DND-41 (cell line): ENCODE measurements around the gene OR11H6.
"Not testable (repeated sequence)": the region's sequence is repeated elsewhere in the genome, so short reads cannot be mapped to it uniquely, and the experiment has no call there.

ENCODE experiments used
- ATAC-seq: fragments of 200-7000 bp; cut with Tn5 transposase; 3 replicates; pipeline ENCODE4 v1.9.1; 2021; ENCODE audit warnings: low read depth; ENCODE audit not compliant: insufficient read depth
- DNase-seq: peaks from one replicate; pipeline ENCODE4 v3.0.0-alpha.2; 2020
- H2AFZ ChIP-seq: 2 replicates; pipeline ENCODE4 v1.6.0; 2012; ENCODE audit warnings: low read depth, low read length
- H3K27ac ChIP-seq: 2 replicates; pipeline ENCODE4 v1.5.1; 2012; ENCODE audit warnings: low read length, inconsistent platforms
- H3K27me3 ChIP-seq: fragments of 200-600 bp; sonication (generic); 2 replicates; pipeline ENCODE4 v1.6.0; 2012; ENCODE audit warnings: low read length, mild to moderate bottlenecking, inconsistent platforms; ENCODE audit not compliant: insufficient read depth, poor library complexity
- H3K36me3 ChIP-seq: 2 replicates; pipeline ENCODE4 v1.5.1; 2012; ENCODE audit warnings: low read length, inconsistent platforms; ENCODE audit not compliant: insufficient read depth
- H3K4me1 ChIP-seq: 2 replicates; pipeline ENCODE4 v1.5.1; 2012; ENCODE audit warnings: mild to moderate bottlenecking, low read length; ENCODE audit not compliant: insufficient read depth
- H3K4me2 ChIP-seq: 2 replicates; pipeline ENCODE4 v1.6.0; 2012; ENCODE audit warnings: mild to moderate bottlenecking, moderate library complexity, low read length, inconsistent platforms; ENCODE audit not compliant: insufficient read depth
- H3K4me3 ChIP-seq, 2 experiments: fragments of 200-600 bp in 1 of 2; shearing (Covaris generic) in 1 of 2; 2 replicates each; pipeline ENCODE4 v1.5.1; 2012 to 2016; ENCODE audit warnings: inconsistent platforms in 2 of 2, low read length in 2 of 2, mild to moderate bottlenecking in 2 of 2, low read depth in 1 of 2, moderate library complexity in 1 of 2
- H3K79me2 ChIP-seq: 2 replicates; pipeline ENCODE4 v1.6.0; 2012; ENCODE audit warnings: low read length, inconsistent platforms; ENCODE audit not compliant: insufficient read depth
- H3K9ac ChIP-seq: 2 replicates; pipeline ENCODE4 v1.6.0; 2012; ENCODE audit warnings: low read depth, mild to moderate bottlenecking, inconsistent platforms, low read length, moderate library complexity
- H3K9me3 ChIP-seq: 2 replicates; pipeline ENCODE4 v1.5.1; 2012; ENCODE audit warnings: low read length, moderate library complexity, mild to moderate bottlenecking, inconsistent platforms; ENCODE audit not compliant: insufficient read depth, severe bottlenecking
- H4K20me1 ChIP-seq: 2 replicates; pipeline ENCODE4 v1.6.0; 2012; ENCODE audit warnings: low read length; ENCODE audit not compliant: insufficient read depth
- EZH2 ChIP-seq: IDR thresholded peaks from 3 replicates; pipeline ENCODE4 v1.6.1; 2012; ENCODE audit warnings: borderline replicate concordance, low read depth, mild to moderate bottlenecking, moderate library complexity, low read length, inconsistent platforms; ENCODE audit not compliant: severe bottlenecking
- TF ChIP-seq, protein P1 (sequence below): IDR thresholded peaks from 2 replicates; pipeline ENCODE4 v1.5.1; 2012; ENCODE audit warnings: borderline replicate concordance, low read length, moderate library complexity, mild to moderate bottlenecking; ENCODE audit not compliant: poor library complexity, severe bottlenecking; ENCODE audit errors: extremely low read depth

The OR11H6 gene

DNA sequence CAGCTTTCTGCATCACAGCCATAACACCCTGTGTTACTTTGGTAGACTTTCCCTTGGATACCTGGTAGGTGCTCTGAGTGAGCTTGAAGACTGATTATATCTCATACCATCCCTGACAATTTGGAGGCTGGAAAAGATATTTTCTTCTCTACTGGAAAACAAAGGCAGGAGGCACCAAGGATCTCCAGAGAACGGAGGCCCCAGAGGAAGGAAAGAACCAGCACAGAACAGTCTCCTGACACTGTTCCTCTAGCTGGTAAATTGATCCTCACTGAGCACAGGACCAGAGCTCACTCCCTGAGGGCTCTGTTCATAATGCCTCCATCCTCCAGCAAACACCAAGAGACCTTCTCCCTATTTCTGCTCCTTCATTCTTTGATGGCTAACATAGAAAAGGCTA is 32.9 kb upstream of the OR11H6 start, which contains the start of gene OR11G2:
OR11G2 (plus strand) TSS at position 301 of the 400 bp plus-strand sequence. CDS start 6,542 bp downstream, outside the sequence.
- no peaks in the 10 kb centered on the region for H3K4me1 ChIP-seq
- H3K36me3 ChIP-seq: no peaks in the 10 kb centered on the region
- H3K9me3 ChIP-seq: no peaks in the 10 kb centered on the region
- DNase-seq (no peak), ATAC-seq (no peak)
- no peak within 1 kb of the TSS for H2AFZ ChIP-seq
- no peaks in the 10 kb centered on the region for H3K79me2 ChIP-seq
- TF ChIP-seq EZH2: no peak
- TF ChIP-seq, protein P1, sequence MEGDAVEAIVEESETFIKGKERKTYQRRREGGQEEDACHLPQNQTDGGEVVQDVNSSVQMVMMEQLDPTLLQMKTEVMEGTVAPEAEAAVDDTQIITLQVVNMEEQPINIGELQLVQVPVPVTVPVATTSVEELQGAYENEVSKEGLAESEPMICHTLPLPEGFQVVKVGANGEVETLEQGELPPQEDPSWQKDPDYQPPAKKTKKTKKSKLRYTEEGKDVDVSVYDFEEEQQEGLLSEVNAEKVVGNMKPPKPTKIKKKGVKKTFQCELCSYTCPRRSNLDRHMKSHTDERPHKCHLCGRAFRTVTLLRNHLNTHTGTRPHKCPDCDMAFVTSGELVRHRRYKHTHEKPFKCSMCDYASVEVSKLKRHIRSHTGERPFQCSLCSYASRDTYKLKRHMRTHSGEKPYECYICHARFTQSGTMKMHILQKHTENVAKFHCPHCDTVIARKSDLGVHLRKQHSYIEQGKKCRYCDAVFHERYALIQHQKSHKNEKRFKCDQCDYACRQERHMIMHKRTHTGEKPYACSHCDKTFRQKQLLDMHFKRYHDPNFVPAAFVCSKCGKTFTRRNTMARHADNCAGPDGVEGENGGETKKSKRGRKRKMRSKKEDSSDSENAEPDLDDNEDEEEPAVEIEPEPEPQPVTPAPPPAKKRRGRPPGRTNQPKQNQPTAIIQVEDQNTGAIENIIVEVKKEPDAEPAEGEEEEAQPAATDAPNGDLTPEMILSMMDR: no peak
- no peak within 1 kb of the TSS for H3K4me3 ChIP-seq
- no peaks in the 10 kb centered on the region for H4K20me1 ChIP-seq
- no peak within 1 kb of the TSS for H3K27ac ChIP-seq
- no peak within 1 kb of the TSS for H3K9ac ChIP-seq
- H3K4me2 ChIP-seq: no peak within 1 kb of the TSS
- H3K27me3 ChIP-seq: peaks cover 3% of the 10 kb centered on the region

DNA sequence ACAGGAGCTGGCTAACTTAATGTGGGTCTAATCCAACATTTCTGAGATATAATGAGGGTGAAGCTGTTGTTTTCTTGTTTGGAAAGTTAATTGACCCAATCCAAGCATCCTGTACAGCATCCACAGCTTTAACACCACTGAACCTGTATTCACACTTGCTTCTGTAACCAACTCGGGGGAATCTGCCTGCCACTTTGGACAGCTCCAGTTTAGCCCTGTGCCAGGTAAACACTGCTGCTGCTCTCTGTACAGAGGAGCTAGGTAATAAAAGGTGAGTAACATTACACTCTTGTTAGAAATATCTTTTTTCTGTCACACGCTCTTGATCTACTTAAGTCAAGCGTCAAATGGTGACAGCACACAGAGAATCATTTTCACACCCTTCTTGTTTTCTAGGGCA is 32.1 kb upstream of the OR11H6 start:
- ATAC-seq (no peak), DNase-seq (no peak)
- Histone ChIP-seq H2AFZ (no peak overlapping the region), H3K27ac (no peak overlapping the region), H3K27me3 (peaks cover 3% of the 10 kb centered on the region), H3K4me3 (no peak overlapping the region), H3K4me1 (no peaks in the 10 kb centered on the region), H3K36me3 (no peaks in the 10 kb centered on the region), H4K20me1 (no peaks in the 10 kb centered on the region), H3K9me3 (no peaks in the 10 kb centered on the region), H3K4me2 (no peak overlapping the region), H3K79me2 (no peaks in the 10 kb centered on the region), H3K9ac (no peak overlapping the region)
- no peak for TF ChIP-seq EZH2
- TF ChIP-seq, protein P1: no peak

DNA sequence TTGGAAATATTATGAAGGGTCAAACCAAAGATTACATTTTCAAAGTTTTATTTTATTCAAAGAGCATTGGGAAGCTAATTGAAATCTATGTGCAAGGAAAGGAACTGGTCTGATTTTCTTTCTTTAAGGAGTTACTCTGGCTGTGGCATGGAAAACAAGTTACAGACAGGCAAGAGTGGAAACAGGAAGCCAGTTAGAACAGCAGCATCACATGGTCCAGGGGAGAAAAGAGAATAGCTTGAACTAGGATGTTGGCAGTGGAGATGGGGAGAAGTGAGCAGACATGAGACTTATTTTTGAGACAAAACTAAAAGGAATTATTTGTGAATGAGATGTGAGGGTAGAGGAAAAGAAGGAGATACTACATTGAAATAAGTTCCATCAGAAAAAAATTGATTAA is 29.4 kb upstream of the OR11H6 start:
- DNase-seq: no peak
- no peaks in the 10 kb centered on the region for H3K79me2 ChIP-seq
- H3K4me2 ChIP-seq: no peak overlapping the region
- H3K27ac ChIP-seq: no peak overlapping the region
- no peaks in the 10 kb centered on the region for H3K4me1 ChIP-seq
- H3K4me3 ChIP-seq: no peak overlapping the region
- H3K36me3 ChIP-seq: no peaks in the 10 kb centered on the region
- no peaks in the 10 kb centered on the region for H3K9me3 ChIP-seq
- TF ChIP-seq, protein P1: no peak
- no peak for TF ChIP-seq EZH2
- no peak for ATAC-seq
- no peak overlapping the region for H2AFZ ChIP-seq
- no peak overlapping the region for H3K9ac ChIP-seq
- H3K27me3 ChIP-seq: peaks cover 3% of the 10 kb centered on the region
- H4K20me1 ChIP-seq: no peaks in the 10 kb centered on the region

DNA sequence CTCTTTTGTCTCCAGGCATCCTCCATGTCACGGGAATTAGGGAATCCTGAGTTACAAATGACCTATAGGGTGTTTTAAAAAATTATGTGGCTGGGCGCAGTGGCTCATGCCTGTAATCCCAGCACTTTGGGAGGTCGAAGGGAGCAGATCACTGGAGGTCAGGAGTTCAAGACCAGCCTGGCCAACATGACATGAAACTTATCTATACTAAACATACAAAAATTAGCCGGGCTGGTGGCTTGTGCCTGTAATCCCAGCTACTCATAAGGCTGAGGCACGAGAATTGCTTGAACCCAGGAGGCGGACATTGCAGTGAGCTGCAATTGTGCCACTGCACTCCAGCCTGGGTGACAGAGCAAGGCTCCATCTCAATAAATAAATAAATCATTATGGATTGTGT is 28.3 kb upstream of the OR11H6 start:
- H3K4me3 ChIP-seq, ATAC-seq, H3K27me3 ChIP-seq, DNase-seq, H3K4me1 ChIP-seq, H3K27ac ChIP-seq, H3K4me2 ChIP-seq, H4K20me1 ChIP-seq, H3K79me2 ChIP-seq, H2AFZ ChIP-seq, H3K9me3 ChIP-seq, H3K9ac ChIP-seq, H3K36me3 ChIP-seq: not testable (repeated sequence)
